DOHH2 (cell line): ENCODE data around the gene FDX1.

Experiments used
- CTCF ChIP-seq: fragments of 200-600 bp; sonication (generic); IDR thresholded peaks from one replicate; pipeline ENCODE4 v1.5.1; 2014; ENCODE audit warnings: antibody characterized with exemption, mild to moderate bottlenecking, low read depth, low read length; ENCODE audit not compliant: poor library complexity, severe bottlenecking
- EZH2phosphoT487 ChIP-seq: fragments of 200-600 bp; sonication (generic); IDR thresholded peaks from 2 replicates; pipeline ENCODE4 v1.6.1; 2017; ENCODE audit warnings: borderline replicate concordance, mild to moderate bottlenecking, antibody characterized with exemption, low read length, moderate library complexity, mixed read lengths

- no peak for TF ChIP-seq CTCF
- no peak for TF ChIP-seq EZH2phosphoT487
These were observed 3.1 kb downstream of the FDX1 start for GRCh38 chr11:110432713-110433392.
